ENCODE results near the gene PRSS1.
"Not testable (repeated sequence)": the region's sequence is repeated elsewhere in the genome, so short reads cannot be mapped to it uniquely, and the experiment has no call there.

Gene PRSS1

GRCh38 chr7:142773937-142774744 lies 24.9 kb downstream of the PRSS1 start:
- H4K20me1 ChIP-seq (ENCODE audit: control insufficient read depth, insufficient read depth, low read depth, low read length), result no peaks in the 10 kb centered on the region
- no peaks in the 10 kb centered on the region for H3F3A ChIP-seq (ENCODE audit: control insufficient read depth, insufficient read depth)
- H3K4me3 ChIP-seq (ENCODE audit: low read length), result no peak overlapping the region
- no peak overlapping the region for H3K27ac ChIP-seq (ENCODE audit: low read depth, low read length)
- no peak overlapping the region for H3K4me2 ChIP-seq (ENCODE audit: low read length)
- peaks cover 21% of the 10 kb centered on the region for H3K4me1 ChIP-seq (ENCODE audit: control insufficient read depth, low read length)
- no peaks in the 10 kb centered on the region for H3K9me3 ChIP-seq (ENCODE audit: control insufficient read depth, insufficient read depth, low read length)
- no peaks in the 10 kb centered on the region for H3K79me2 ChIP-seq (ENCODE audit: control insufficient read depth, low read length)
- TF ChIP-seq CTCF (IDR thresholded peaks at IDR 0.05; ENCODE audit: low read depth, low read length, poor library complexity, severe bottlenecking) (no peak), EZH2phosphoT487 (IDR thresholded peaks at IDR 0.05; ENCODE audit: borderline replicate concordance, low read length) (no peak)
- peaks cover 8% of the 10 kb centered on the region; the same call in 1 of the 2 replicates for H3K27me3 ChIP-seq (ENCODE audit: control insufficient read depth, low read length)
- no peaks in the 10 kb centered on the region for H3K9me2 ChIP-seq (replicated peaks; ENCODE audit: control insufficient read depth, low read length)
- no peaks in the 10 kb centered on the region for H3K36me3 ChIP-seq (ENCODE audit: control insufficient read depth, low read length)

GRCh38 chr7:142774826-142775225 lies 25.6 kb downstream of the PRSS1 start:
- no peak for TF ChIP-seq EZH2phosphoT487 (IDR thresholded peaks at IDR 0.05; ENCODE audit: borderline replicate concordance, low read length)
- TF ChIP-seq CTCF (IDR thresholded peaks at IDR 0.05; ENCODE audit: low read depth, low read length, poor library complexity, severe bottlenecking), result no peak
- peaks cover 21% of the 10 kb centered on the region for H3K4me1 ChIP-seq (ENCODE audit: control insufficient read depth, low read length)
- no peaks in the 10 kb centered on the region for H3F3A ChIP-seq (ENCODE audit: control insufficient read depth, insufficient read depth)
- no peaks in the 10 kb centered on the region for H3K9me3 ChIP-seq (ENCODE audit: control insufficient read depth, insufficient read depth, low read length)
- no peak overlapping the region for H3K27ac ChIP-seq (ENCODE audit: low read depth, low read length)
- no peaks in the 10 kb centered on the region for H3K36me3 ChIP-seq (ENCODE audit: control insufficient read depth, low read length)
- H3K79me2 ChIP-seq (ENCODE audit: control insufficient read depth, low read length), result no peaks in the 10 kb centered on the region
- no peak overlapping the region for H3K4me3 ChIP-seq (ENCODE audit: low read length)
- H3K9me2 ChIP-seq (replicated peaks; ENCODE audit: control insufficient read depth, low read length), result no peaks in the 10 kb centered on the region
- H3K27me3 ChIP-seq (ENCODE audit: control insufficient read depth, low read length), result peaks cover 5% of the 10 kb centered on the region; the same call in 1 of the 2 replicates
- no peaks in the 10 kb centered on the region for H4K20me1 ChIP-seq (ENCODE audit: control insufficient read depth, insufficient read depth, low read depth, low read length)
- H3K4me2 ChIP-seq (ENCODE audit: low read length), result no peak overlapping the region

- H3K9me3 ChIP-seq (ENCODE audit: control insufficient read depth, insufficient read depth, low read length); H3K4me3 ChIP-seq (ENCODE audit: low read length); H3K4me2 ChIP-seq (ENCODE audit: low read length); H4K20me1 ChIP-seq (ENCODE audit: control insufficient read depth, insufficient read depth, low read depth, low read length); H3K79me2 ChIP-seq (ENCODE audit: control insufficient read depth, low read length); H3K9me2 ChIP-seq (replicated peaks; ENCODE audit: control insufficient read depth, low read length); H3F3A ChIP-seq (ENCODE audit: control insufficient read depth, insufficient read depth); H3K27me3 ChIP-seq (ENCODE audit: control insufficient read depth, low read length); H3K36me3 ChIP-seq (ENCODE audit: control insufficient read depth, low read length); H3K27ac ChIP-seq (ENCODE audit: low read depth, low read length): not testable (repeated sequence)
- H3K4me1 ChIP-seq (ENCODE audit: control insufficient read depth, low read length), result peaks cover 17% of the 10 kb centered on the region
Observed at GRCh38 chr7:142775351-142776115, 26.3 kb downstream of the PRSS1 start.

All from DOHH2 (cell line).